Measurements from ENCODE around the gene BAHCC1. TPM values are rescaled to one million over a fixed set of nuclear protein-coding genes. Genes with fewer than 3 reads are reported as not detected.

The BAHCC1 gene
- total and polyA plus RNA-seq, 2 donors (not counting 3 experiments of a cell fraction or from before 2014, with no cell fraction given), result 4.7 to 11.6 TPM

DNA sequence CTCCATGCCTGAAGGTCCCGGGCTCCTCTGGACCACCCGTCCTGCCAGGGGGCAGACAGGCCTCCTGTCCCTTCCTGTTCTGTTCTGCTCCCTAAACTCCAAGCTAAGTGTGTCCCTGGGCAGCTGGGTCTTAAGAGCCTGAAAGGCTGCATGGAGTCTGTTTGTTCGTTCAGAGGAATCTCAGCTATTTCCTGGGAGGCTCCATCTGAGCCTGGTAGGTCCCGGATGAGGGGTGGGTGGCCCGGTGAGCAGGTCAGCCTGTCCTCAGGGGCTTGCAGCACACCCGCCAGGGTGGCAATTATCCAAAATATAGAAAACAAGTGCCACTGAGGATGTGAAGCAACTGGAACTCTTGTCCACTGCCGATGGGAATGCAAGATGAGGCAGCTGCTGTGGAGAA, 104.8 kb downstream of the BAHCC1 start:
- H3K4me2 ChIP-seq (ENCODE audit: insufficient read depth, low read length), result no peak overlapping the region
- H2AFZ ChIP-seq (ENCODE audit: low read depth, low read length), result no peak overlapping the region
- H3K9ac ChIP-seq (replicated peaks; ENCODE audit: extremely low read depth, insufficient read depth, low read length), result no peak overlapping the region

More for the DNA sequence above, 104.8 kb downstream of the BAHCC1 start:
- no peak overlapping the region for H3K4me3 ChIP-seq (replicated peaks in 1 of 3; ENCODE audit: insufficient read depth in 1 of 3, low read depth in 1 of 3, low read length in 3 of 3)
- no peak for TF ChIP-seq JUN (IDR thresholded peaks at IDR 0.05; ENCODE audit: borderline replicate concordance, insufficient read depth, insufficient read length, low read depth)
- TF ChIP-seq EZH2 (IDR thresholded peaks at IDR 0.05; ENCODE audit: borderline replicate concordance, low read depth, low read length, severe bottlenecking), result no peak
- no peak for TF ChIP-seq GATA2 (IDR thresholded peaks at IDR 0.05; ENCODE audit: insufficient read depth, insufficient read length, low read depth, low read length)
- TF ChIP-seq POLR2AphosphoS5 (IDR thresholded peaks at IDR 0.05; ENCODE audit: insufficient read depth, low read depth, low read length), result no peak
- TF ChIP-seq, protein P1, sequence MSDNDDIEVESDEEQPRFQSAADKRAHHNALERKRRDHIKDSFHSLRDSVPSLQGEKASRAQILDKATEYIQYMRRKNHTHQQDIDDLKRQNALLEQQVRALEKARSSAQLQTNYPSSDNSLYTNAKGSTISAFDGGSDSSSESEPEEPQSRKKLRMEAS (IDR thresholded peaks at IDR 0.05; ENCODE audit: insufficient read depth, insufficient read length), result no peak
- TF ChIP-seq POLR2A (IDR thresholded peaks at IDR 0.05; ENCODE audit: low read depth, low read length), result no peak
- TF ChIP-seq, protein P2, sequence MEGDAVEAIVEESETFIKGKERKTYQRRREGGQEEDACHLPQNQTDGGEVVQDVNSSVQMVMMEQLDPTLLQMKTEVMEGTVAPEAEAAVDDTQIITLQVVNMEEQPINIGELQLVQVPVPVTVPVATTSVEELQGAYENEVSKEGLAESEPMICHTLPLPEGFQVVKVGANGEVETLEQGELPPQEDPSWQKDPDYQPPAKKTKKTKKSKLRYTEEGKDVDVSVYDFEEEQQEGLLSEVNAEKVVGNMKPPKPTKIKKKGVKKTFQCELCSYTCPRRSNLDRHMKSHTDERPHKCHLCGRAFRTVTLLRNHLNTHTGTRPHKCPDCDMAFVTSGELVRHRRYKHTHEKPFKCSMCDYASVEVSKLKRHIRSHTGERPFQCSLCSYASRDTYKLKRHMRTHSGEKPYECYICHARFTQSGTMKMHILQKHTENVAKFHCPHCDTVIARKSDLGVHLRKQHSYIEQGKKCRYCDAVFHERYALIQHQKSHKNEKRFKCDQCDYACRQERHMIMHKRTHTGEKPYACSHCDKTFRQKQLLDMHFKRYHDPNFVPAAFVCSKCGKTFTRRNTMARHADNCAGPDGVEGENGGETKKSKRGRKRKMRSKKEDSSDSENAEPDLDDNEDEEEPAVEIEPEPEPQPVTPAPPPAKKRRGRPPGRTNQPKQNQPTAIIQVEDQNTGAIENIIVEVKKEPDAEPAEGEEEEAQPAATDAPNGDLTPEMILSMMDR (IDR thresholded peaks at IDR 0.05; ENCODE audit: extremely low read depth in 1 of 2, insufficient read depth in 1 of 2, low read depth in 1 of 2, low read length in 2 of 2), result no peak
- TF ChIP-seq FOS (IDR thresholded peaks at IDR 0.05; ENCODE audit: borderline replicate concordance, insufficient read depth, low read length), result no peak
- no peak for TF ChIP-seq MYC (IDR thresholded peaks at IDR 0.05; ENCODE audit: low read depth, low read length)
- ChIA-PET POLR2A (interaction anchor here (0.5 kb wide), 1 partner anchor 238 kb away, joined by 3 read pairs; no protein-coding TSS in a partner anchor), CTCF (interaction anchor here (1.0 to 1.1 kb wide), 3 partner anchors 9 to 19 kb away, joined by 3 read pairs; no protein-coding TSS in a partner anchor)
- H3K27me3 ChIP-seq (ENCODE audit: control insufficient read depth in 2 of 2, insufficient read depth in 2 of 2, low read length in 2 of 2), result peaks cover 2 to 4% of the 10 kb centered on the region in 2 experiments
- H3K79me2 ChIP-seq (ENCODE audit: control insufficient read depth, insufficient read depth, low read length), result no peaks in the 10 kb centered on the region
- H3K27ac ChIP-seq (ENCODE audit: insufficient read depth, low read depth, low read length), result no peak overlapping the region
- intact Hi-C loops (cut with micrococcal nuclease) (no loop called here), dilution Hi-C loops (cut with MboI; ENCODE audit: extremely low pct_ligation_motif_present, low sequenced_read_pairs) (no loop called here)
- no peaks in the 10 kb centered on the region for H3K9me3 ChIP-seq (replicated peaks; ENCODE audit: control insufficient read depth, insufficient read depth, low read length)
- FAIRE-seq (no peak), DNase-seq (ENCODE audit: low read depth, low spot score) (no peak)
- no TSS peak for BruUV-seq (replicated peaks)
- H3K4me1 ChIP-seq (ENCODE audit: control insufficient read depth, extremely low read depth, insufficient read depth, low read length), result no peaks in the 10 kb centered on the region
- H3K9me1 ChIP-seq (replicated peaks; ENCODE audit: control insufficient read depth, extremely low read depth, insufficient read depth, low read length), result no peaks in the 10 kb centered on the region
- H3K36me3 ChIP-seq (ENCODE audit: control insufficient read depth in 2 of 2, extremely low read depth in 1 of 2, insufficient read depth in 2 of 2, low read length in 2 of 2), result no peaks in the 10 kb centered on the region
- no peaks in the 10 kb centered on the region for H4K20me1 ChIP-seq (replicated peaks; ENCODE audit: control insufficient read depth, extremely low read depth, insufficient read depth, low read length)

Data from endothelial cell of umbilical vein (primary cell).